ENCODE data around the gene TM9SF1.

TM9SF1 gene

GRCh38 chr14:24147761-24148428, 47.3 kb downstream of the TM9SF1 start:
- no peak for DNase-seq

GRCh38 chr14:24146978-24147760, 48.1 kb downstream of the TM9SF1 start, which contains the start of gene RNF31:
TSS of gene RNF31 (plus strand) at chr14:24147498. CDS start at chr14:24147699, 201 bp downstream.
- DNase-seq, result peak; percentile 97

- DNase-seq, result peak; percentile 91
Observed at GRCh38 chr14:24146453-24146977, 48.7 kb downstream of the TM9SF1 start, which contains the start of gene PSME2. TSS of gene PSME2 (minus strand) at chr14:24146610. CDS start at chr14:24146581, 29 bp downstream.

GRCh38 chr14:24145690-24146452, 49.4 kb downstream of the TM9SF1 start:
- no peak for DNase-seq

GRCh38 chr14:24145219-24145618, 50.0 kb downstream of the TM9SF1 start:
- no peak for DNase-seq

GRCh38 chr14:24144451-24144850, 50.8 kb downstream of the TM9SF1 start:
- DNase-seq, result no peak

DNA sequence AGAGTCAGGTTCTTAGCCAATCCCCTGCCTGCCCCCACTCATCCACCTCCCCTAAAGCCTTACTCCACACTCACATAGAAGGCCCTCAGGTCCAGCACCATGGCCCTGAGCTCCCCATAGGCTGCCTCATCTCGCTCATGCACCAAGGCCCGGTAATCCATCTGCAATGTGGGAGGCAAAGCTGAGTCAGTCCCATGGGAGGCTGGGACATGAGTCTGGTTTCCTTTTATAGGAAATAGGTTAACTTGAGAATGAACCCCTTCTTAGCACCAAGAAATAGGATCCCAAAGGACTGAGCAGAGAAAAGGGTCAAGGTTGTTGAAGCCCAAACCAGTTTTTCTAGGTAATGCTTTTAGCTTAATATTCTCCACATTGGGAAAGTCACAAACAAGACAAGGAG, 51.7 kb downstream of the TM9SF1 start:
- no peak for DNase-seq

GRCh38 chr14:24141097-24141880, 54.0 kb downstream of the TM9SF1 start, which contains the start of gene EMC9:
TSS of gene EMC9 (minus strand) at chr14:24141591. CDS start at chr14:24141304, 287 bp downstream.
- peak; percentile 99 to 100 for DNase-seq

DNA sequence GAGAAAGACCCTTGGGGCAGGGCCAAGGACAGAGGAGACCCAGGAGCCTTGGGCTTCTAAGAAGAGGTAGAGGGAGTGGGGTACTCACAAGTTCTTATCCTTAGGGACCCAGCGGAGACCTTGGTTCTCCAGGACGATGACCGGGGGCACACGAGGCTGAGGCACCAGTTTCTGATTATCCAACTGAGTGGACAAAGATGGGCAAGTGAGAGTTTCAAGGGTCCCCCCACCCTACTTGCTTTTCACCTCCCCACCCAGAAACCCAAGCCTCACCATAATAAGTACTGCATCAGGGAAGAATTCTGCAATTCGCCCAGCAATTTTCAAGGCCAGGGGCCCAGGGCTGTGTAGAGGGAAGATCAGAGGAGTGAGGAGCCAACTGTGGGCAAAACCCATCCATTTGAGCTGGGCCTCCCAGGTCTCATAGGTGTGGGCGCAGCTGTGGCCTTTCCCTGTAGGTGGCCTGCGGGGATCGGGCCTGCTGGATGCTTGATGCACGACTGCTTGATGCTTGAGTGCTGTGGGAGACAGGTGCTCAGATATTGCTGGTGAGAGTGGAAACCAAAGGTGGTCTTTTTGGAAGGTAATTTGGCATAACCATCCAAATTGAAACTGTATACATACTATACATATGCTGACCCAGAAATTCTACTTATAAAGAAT, 55.8 kb downstream of the TM9SF1 start:
- peak in 1 of 2 donors; percentile 33 for DNase-seq

Measured in CD4-positive, alpha-beta T cell treated with Interleukin-4 for 1 hour (primary cell).